GM10248 (cell line): ENCODE measurements around the gene MCEMP1.

Experiments used
- CTCF ChIA-PET: fragments of 300-600 bp; sonication (Branson Sonifier 250); formaldehyde crosslinking; extraction: SDS; loops from one replicate; lab custom pipeline; 2021; ENCODE audit warnings: antibody characterized with exemption; lab: Yijun Ruan, JAX
- POLR2A ChIA-PET: fragments of 350-650 bp; sonication (Branson Sonifier 250); formaldehyde crosslinking; extraction: SDS; loops from one replicate; lab custom pipeline; 2020; ENCODE audit warnings: antibody characterized with exemption; lab: Yijun Ruan, JAX
- DNase-seq: peaks from one replicate; pipeline ENCODE4 v3.0.0; 2012; ENCODE audit errors: extremely low spot score
- TF ChIP-seq, protein P1 (sequence below): IDR thresholded peaks from 2 replicates; pipeline ENCODE4 v1.5.1; 2012; ENCODE audit warnings: mild to moderate bottlenecking, low read depth; ENCODE audit errors: extremely low read depth, missing control alignments, control extremely low read depth

Gene MCEMP1

DNA sequence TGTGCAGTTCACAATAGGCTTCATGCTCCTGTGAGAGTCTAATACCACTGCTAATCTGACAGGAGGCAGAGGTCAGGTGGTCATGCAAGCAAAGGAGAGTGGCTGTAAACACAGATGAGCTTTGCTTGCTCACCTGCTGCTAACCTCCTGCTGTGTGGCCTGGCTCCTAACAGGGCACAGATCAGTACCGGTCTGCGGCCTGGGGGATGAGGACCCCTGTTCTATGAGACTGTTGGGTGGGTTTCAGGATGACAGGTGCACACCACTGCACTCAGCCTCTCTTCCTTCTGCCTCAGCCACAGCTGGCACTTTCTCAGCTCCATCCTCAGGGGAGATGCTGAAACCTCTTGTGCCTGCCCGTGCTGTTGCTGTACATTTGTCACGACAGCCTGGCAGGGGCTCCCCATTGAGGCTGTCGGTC is 45.4 kb downstream of the MCEMP1 start:
- POLR2A ChIA-PET = no interaction called here
- TF ChIP-seq, protein P1, sequence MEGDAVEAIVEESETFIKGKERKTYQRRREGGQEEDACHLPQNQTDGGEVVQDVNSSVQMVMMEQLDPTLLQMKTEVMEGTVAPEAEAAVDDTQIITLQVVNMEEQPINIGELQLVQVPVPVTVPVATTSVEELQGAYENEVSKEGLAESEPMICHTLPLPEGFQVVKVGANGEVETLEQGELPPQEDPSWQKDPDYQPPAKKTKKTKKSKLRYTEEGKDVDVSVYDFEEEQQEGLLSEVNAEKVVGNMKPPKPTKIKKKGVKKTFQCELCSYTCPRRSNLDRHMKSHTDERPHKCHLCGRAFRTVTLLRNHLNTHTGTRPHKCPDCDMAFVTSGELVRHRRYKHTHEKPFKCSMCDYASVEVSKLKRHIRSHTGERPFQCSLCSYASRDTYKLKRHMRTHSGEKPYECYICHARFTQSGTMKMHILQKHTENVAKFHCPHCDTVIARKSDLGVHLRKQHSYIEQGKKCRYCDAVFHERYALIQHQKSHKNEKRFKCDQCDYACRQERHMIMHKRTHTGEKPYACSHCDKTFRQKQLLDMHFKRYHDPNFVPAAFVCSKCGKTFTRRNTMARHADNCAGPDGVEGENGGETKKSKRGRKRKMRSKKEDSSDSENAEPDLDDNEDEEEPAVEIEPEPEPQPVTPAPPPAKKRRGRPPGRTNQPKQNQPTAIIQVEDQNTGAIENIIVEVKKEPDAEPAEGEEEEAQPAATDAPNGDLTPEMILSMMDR = no peak
- CTCF ChIA-PET = interaction anchor here (0.6 to 1.2 kb wide), 5 partner anchors 14 to 114 kb away, joined by 3 to 5 read pairs (median 3); partner anchors contain the start of gene TRAPPC5
- no peak for DNase-seq

DNA sequence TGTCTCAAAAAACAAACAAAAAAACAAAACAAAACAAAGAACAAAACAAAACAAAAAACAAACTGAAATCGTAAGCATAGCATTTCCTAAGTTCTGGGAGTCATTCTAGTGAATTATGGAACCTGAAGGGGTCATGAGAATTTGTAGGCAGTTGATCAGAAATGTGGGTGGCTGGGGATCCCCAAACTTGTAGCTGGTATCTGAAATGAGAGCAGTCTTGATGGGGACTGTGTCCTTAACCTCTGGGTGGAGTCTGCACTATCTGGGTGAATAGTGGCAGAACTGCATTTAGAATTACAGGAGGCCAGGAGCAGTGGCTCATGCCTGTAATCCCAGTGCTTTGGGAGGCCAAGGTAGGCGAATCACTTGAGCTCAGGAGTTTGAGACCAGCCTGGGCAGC is 48.9 kb downstream of the MCEMP1 start:
- ChIA-PET POLR2A (interaction anchor here (0.7 to 0.9 kb wide), 2 partner anchors 27 to 106 kb away, joined by 7 to 9 read pairs; no protein-coding TSS in a partner anchor), CTCF (interaction anchor here (1.2 to 1.6 kb wide), 5 partner anchors 9 to 73 kb away, joined by 3 to 5 read pairs (median 4); partner anchors contain the start of gene TRAPPC5)
- TF ChIP-seq, protein P1 = no peak
- DNase-seq = no peak

DNA sequence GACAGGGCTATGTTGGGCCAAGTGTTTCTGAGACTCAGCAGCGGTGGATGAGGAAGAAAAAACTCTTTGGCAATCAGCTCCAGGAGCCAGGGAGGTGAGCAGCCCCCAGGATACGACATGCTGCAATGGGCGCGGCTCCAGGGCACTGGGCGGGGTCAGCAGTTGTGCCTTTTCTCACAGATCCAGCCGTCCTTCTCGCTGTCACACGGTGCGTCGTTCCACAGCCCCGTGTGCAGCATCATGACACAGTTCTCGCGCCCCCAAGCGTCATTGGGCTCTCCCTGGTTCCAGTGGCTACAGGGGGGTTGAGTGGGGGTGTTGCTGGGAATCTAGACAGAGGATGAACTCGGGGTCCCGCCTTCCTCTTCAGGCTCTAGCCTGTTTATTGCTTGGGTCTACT is 52.3 kb downstream of the MCEMP1 start:
- POLR2A ChIA-PET = no interaction called here
- TF ChIP-seq, protein P1 = no peak
- DNase-seq = no peak

More for the DNA sequence above, 52.3 kb downstream of the MCEMP1 start:
- CTCF ChIA-PET = interaction anchor here (1.4 to 2.5 kb wide), 2 partner anchors 10 to 48 kb away, joined by 4 to 11 read pairs; partner anchors contain the start of gene TRAPPC5
